Measurements from ENCODE around the gene NAV2.

NAV2 gene

DNA sequence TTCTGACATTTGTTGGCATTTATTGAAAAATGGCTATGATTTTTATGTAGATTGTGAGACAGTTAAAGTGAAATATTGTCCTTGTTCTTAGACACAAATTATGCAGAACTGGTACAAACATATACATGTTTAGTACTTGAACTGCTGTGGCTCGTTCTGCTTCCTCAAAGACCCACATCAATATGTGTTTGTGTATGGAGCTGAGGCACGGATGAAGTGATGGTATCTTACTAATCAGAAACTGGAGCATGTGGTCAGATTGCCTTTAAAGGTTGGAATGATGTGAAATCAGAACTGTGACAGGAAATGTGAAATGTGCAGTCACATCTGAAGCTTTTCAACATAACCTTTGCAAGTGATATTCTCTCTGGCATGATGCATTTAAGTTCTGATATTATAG lies 130.4 kb downstream of the NAV2 start:
- no peak for DNase-seq

DNA sequence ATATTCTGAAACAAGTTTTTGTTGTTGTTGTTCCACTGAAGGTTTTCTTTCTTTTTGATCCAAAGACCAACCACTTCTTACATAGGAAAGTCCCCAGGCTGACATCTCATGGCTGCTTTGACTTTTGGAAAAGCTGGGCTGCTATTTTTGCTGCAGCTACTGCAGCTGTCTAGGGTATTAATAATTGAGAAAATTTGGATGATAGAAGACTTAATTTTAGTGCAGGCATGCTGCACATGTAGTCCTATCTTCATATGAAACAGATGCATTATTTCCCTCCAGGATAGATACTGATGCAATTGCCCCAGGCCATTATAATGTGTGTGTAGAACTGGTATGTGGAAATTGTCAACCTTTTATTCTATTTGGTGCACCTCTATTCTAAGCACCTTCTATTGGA lies 131.4 kb downstream of the NAV2 start:
- no peak for DNase-seq

DNA sequence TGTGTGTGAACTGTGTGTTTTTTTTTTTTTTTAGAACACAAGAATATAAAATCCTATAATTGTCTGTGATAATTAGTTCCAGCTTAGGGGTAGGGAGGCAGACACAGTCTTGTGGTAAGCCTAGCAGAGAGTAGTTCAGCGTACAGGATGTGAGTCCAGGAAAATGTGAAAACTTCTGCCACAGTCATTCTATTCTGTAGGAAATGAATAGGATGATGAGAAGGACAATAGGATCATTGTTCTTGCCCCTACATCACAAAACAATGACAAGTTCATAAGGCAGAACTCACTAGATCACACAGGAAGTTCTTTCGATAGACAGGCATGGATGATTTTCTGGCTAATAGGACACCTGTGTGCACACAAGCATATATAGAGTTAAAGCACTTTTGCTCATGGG lies 132.2 kb downstream of the NAV2 start:
- DNase-seq: no peak

DNA sequence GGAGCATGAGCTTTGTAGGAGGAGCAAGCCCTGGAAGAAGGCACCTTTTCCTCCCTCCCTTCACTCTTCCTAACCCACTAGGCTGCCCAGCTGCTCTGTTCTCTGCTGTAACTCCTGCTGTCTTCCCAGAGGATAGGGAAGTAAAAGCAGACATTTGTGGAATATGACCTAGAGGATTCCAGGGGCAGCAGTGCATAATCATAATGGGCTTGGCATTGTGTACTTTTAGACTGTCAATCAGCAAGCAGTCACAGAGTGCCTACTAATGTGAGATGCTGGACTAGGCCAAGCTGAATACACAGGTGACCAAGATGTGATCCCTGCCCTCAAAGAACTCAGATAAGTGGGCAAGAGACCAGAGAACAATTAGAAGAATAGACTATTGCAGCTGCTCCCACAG lies 133.0 kb downstream of the NAV2 start:
- DNase-seq: no peak

DNA sequence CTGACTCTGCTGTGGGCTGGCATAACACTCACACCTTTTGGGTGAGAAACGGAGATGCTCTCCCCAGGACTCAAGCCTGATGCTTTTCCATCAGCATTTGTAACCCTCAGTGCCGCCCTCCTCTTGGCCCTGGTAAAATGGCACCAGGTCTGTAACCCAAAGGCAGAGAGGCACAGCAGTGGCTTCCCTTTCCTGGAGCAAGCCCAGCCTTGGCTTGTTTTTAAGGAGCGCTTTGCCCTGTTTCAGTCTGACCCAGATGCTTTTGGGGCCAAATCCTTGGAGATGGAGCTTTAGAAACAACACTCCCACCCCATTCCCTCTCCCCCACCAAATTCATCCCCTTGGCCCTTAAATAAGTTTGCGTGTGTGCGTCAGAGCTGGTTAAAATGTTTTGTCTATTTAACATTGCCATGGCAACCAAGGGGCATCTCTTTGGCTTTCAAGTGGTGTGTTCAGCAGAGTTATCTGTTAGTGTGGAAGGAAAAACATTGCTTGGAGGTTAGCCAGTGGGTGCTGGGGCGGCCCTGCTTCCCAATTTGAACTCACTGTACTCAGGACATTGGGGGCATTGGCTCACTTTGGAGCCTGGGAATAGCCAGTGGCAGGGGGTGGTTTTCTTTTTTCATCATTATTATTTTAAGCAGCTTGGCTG lies 134.1 kb downstream of the NAV2 start:
- DNase-seq: no peak

DNA sequence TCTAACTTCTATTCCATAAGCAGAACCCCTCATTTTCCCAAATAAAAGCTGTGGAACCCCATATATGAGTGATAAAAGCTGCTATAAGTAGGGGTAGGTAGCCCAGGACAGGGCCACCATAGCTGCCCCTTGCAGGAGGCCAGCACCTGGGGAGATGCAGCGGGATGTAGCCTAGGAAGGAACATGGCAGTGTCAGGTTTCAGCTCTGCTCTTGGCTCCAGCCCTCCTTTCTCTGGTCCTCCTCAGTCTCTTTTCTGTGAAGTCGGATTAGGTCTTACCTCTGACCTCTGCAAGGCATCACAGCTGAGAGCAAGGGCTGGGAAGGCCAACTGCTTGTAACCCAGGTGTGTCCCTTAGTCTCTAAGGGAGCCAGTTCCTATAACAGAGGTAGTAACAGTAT lies 135.6 kb downstream of the NAV2 start:
- DNase-seq: no peak

- DNase-seq: no peak
These were observed 136.6 kb downstream of the NAV2 start for GRCh38 chr11:19849107-19849789.

- DNase-seq: no peak
These were observed 137.4 kb downstream of the NAV2 start for GRCh38 chr11:19849947-19850593.

GRCh38 chr11:19852288-19852687 lies 139.7 kb downstream of the NAV2 start:
- no peak for DNase-seq

DNA sequence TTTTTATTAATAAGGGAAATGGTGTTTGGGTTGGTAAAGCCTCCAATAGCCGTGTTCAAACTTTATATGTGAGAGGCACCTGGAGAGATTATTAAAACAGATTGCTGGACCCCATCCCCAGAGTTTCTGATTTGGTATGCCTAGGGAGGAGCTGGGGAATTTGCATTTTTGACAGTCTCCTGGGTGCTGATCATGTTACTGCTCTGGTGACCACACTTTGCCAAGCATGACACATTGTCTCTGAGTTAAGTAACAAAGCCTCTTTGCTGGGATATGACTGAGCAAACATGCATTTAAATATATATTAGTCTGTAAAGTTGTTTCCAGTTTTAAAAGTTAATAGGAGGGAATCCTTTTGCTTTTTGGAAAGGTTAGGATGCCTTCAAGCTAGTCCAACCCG lies 140.4 kb downstream of the NAV2 start:
- no peak for DNase-seq

- DNase-seq: no peak
These were observed 141.3 kb downstream of the NAV2 start for GRCh38 chr11:19853920-19854319.

DNA sequence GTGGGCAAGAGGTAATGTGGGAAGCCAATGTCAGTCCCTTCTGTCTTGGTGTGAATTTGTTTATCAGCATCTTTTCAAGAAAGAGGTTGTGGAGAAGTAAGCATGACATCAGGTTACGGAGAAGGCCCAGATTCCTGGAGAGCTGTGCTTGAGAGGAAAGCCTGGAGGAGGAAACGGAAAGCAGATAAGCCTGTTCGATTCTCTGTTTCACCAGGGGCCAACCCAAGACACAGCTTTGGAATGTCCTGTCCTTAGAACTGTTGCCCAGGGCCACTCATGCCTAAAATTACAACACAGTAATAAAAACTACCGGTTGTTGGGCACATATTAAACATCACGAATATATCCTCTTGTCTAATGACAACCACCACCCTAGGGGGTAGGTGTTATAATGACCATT lies 148.5 kb downstream of the NAV2 start:
- DNase-seq: peak; percentile 31

DNA sequence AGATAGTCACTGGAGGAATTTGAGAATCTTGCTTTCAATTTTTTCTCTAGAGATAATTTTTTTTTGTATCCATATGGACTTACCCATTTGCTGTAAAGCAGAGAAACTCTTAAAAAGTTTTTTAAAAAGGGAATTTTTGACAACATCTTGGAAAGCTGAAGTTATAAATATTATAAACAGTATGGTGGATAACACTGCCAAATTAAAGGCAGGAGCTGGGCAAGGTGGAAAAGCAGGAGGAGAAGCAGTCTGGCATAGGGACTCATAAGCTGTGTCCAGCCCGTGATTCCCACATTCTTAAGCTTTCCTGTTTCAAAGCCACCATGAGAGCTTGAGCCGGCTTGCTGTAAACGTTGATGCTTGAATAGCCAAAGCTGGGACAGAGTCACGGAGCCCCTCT lies 149.5 kb downstream of the NAV2 start:
- no peak for DNase-seq

- DNase-seq: peak; percentile 22
These were observed 151.8 kb downstream of the NAV2 start for GRCh38 chr11:19864141-19865140.

DNA sequence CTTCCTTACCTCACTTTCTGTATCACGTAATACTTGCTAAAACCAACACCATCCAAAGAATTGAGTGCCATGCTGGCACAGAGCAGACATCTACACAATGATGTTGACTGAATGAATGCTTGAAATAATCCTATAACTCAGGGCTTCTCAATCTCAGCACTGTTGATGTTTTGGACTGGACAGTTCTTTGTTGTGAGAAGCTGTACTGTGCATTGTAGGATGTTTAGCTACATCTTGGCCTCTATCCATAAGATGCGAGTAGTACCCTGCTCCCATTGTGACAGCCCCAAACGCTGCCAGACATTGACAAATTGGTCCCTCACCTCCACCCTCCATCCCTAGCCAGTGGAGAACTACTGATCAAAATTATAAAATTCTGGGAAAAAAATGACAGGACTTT lies 153.4 kb downstream of the NAV2 start:
- no peak for DNase-seq

DNA sequence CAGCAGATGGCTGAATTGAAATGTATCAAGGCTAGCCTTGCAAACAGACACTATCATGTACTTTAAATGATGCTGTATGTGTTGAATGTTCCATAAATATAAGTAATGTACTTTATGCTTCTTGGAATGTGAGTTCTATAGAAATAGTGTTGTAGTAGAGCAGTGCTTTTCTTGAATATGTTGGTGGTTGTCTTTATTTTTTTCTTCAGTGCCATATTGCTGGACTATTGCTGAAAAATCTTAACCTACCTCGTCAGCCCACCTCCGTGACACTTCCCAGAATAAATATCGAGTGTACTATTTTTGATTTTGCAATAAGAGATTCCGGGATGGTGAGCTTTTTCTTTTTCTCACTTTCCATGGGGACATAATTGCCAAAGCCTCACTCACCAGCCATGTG lies 153.9 kb downstream of the NAV2 start:
- DNase-seq: no peak

DNA sequence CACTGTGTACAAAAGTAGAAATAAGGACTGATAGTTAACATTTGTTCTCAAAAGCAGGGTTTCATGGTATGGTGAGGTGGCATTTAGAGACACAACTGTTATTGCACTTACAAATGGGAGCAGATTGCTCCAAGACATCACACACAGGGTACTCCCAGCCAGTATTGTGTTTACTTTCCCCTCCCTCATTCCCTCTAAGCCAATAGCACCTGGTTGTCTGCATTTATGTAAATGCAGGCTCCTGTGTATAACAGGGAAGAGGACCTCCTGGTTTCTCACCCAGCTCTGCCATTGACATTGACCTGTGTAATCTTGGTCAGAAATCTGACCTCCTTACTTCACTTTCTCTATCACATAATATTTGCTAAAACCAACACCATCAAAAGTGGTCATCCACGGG lies 154.4 kb downstream of the NAV2 start:
- no peak for DNase-seq

GRCh38 chr11:19868281-19868821 lies 155.7 kb downstream of the NAV2 start:
- peak; percentile 72 for DNase-seq

DNA sequence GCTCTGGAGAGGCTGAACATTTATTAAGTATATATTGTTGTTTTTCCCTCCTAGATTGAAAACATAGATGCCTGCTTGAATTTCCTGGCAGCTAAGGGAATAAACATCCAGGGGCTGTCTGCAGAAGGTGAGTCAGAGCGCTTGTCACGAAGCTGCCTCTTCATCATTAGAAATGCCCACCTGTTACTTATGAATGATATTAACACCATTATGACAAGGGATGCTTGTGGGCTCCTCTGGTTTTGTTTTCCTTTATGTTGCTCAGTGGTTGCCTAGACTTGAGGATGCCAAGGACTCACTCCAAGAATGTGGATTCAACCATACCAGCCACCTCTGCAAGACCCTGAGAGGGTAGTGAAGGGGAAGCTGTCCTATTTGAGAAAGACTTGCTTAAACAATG lies 156.2 kb downstream of the NAV2 start:
- DNase-seq: peak; percentile 20

GRCh38 chr11:19869466-19869865 lies 156.8 kb downstream of the NAV2 start:
- no peak for DNase-seq

DNA sequence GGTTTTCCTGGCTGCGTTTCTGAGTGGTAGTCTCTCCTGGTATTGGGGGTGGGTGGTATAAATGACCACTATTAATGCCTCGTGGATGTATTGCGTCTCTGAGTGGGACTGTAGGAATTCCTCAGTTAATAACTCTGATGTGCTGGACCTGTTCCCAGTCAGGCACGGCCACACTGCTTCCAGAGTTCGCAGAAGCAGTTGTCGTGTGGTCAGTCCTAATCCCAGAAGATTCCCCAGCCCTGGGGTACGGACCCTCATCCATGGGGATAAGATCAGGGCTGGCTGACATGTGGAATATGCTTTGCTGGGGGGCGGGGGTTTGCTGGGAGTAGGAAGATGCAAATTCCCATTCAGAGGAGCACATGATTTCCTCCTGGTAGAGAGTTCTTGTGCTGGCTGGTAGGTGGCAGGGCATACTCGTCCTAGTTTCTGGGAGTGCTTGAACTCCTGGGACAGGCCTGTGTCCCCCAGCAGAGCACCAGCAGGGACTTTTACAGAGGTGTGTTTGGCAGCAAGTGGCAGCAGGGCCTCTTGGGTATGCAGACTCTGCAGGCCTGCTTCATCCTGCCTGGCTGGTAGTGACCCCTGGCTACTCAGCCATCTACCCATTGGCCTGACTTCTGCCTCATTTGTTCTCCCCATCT lies 157.4 kb downstream of the NAV2 start:
- DNase-seq: no peak

- DNase-seq: no peak
These were observed 158.9 kb downstream of the NAV2 start for GRCh38 chr11:19871531-19871930.

All from NCI-H226 (cell line).